Erythroblast (primary cell): ENCODE data around the gene ATMIN.

Experiments
- GATA1 ChIP-seq: IDR thresholded peaks from 2 replicates; pipeline ENCODE4 v1.6.1; 2011; ENCODE audit warnings: low read depth, mild to moderate bottlenecking, control low read depth, low read length, moderate library complexity
- POLR2A ChIP-seq: IDR thresholded peaks from 2 replicates; pipeline ENCODE4 v1.6.1; 2011; ENCODE audit warnings: mild to moderate bottlenecking, low read length

DNA sequence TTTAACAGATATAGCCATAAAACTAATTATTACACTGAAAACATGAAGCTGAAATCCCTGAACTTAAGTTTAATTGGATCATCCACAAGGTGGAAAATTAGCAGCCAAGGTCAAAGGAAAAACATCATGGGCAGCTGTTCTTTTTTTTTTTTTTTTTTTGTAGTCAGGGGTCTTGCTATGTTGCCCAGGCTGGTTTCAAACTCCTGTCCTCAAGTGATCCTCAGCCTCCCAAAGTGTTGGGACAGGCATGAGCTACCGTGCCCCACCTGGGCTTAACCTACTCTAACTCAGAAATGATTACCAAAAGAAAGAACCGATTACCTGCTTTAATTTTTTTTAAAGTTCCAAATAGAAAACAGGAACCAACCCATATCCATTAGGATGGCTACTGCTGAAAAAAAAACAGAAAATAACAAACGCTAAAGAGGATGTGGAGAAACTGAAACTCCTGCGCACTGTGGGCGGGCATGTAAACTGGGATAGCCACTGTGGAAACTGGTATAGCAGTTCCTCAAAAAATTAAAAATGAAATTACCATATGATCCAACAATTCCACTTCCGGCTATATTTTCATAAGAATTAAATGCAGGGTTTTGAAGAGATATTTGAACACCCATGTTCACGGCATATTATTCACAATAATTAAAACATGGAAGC lies 37.5 kb upstream of the ATMIN start:
- TF ChIP-seq POLR2A (no peak), GATA1 (no peak)
